ENCODE data around the gene SRRM4. TPM values are rescaled to one million over a fixed set of nuclear protein-coding genes. Genes with fewer than 3 reads are reported as not detected.

The SRRM4 gene
- total RNA-seq, 2 experiments from 2014 or later = not detected

DNA sequence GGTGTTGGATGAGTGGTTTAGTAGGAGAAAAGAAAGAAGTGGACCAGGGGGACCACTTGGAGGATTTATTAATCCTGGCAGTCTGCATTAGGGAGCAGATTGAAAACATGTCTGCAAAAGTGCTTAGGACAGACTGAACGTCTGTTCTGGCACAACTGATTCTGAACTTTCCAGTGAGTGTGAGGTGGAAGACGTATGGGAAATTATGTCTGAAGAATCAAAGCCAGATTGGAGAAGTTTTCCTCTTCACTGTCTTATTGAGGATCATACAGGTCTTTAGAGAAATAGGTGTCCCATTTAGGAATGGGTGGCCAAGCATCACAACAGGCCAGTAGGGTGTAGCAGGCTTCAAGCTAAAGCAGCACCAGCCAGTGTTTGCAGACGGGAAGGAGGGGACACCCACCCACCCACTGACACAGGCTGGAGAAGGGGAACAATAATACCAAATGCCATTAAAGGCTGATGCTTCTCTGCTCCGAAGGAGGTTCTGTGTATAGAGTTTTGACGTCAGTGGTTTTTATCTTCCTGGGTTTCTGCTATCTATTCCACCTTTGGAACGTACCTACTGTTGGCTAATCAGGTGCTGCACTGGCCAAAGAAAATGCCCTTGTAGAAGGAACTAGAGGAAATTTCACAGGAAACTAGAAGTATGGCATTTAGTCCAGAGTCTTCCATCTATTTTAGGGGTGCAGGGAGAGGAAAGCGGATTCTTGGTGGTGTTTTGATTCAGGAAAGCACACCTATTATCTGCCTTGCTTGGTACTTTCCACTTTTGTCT is 1.8 kb downstream of the SRRM4 start:
- H3K27me3 ChIP-seq (ENCODE audit: control insufficient read depth in 1 of 2, insufficient read depth in 2 of 2, low read length in 2 of 2) = peaks cover 26 to 36% of the 10 kb centered on the region in 2 experiments
- no peaks in the 10 kb centered on the region for H3K36me3 ChIP-seq (ENCODE audit: insufficient read depth, low read length)
- Mint-ChIP-seq H3K4me3 (no peak overlapping the region), H3K27me3 (peaks cover 61% of the 10 kb centered on the region), H3K9me3 (peaks cover 7% of the 10 kb centered on the region), H3K4me1 (ENCODE audit: low read depth) (no peaks in the 10 kb centered on the region), H3K27ac (no peak overlapping the region), H3K36me3 (ENCODE audit: low read depth) (no peaks in the 10 kb centered on the region)
- no peak for DNase-seq
- no peak overlapping the region for H3K27ac ChIP-seq (ENCODE audit: low read depth in 1 of 2, low read length in 2 of 2)
- H3K9me3 ChIP-seq (ENCODE audit: control insufficient read depth in 1 of 2, insufficient read depth in 1 of 2, low read length in 2 of 2) = peaks cover 0 to 21% of the 10 kb centered on the region in 2 experiments
- no peak overlapping the region for H3K4me3 ChIP-seq (ENCODE audit: low read length)
- ChIA-PET CTCF (no interaction called here), POLR2A (no interaction called here)
- ATAC-seq (ENCODE audit: poor library complexity) = no peak
- intact Hi-C loops (cut with DNase I, micrococcal nuclease) = no loop called here
- no peaks in the 10 kb centered on the region for H3K4me1 ChIP-seq (ENCODE audit: insufficient read depth, low read length)
- TF ChIP-seq, protein P1, sequence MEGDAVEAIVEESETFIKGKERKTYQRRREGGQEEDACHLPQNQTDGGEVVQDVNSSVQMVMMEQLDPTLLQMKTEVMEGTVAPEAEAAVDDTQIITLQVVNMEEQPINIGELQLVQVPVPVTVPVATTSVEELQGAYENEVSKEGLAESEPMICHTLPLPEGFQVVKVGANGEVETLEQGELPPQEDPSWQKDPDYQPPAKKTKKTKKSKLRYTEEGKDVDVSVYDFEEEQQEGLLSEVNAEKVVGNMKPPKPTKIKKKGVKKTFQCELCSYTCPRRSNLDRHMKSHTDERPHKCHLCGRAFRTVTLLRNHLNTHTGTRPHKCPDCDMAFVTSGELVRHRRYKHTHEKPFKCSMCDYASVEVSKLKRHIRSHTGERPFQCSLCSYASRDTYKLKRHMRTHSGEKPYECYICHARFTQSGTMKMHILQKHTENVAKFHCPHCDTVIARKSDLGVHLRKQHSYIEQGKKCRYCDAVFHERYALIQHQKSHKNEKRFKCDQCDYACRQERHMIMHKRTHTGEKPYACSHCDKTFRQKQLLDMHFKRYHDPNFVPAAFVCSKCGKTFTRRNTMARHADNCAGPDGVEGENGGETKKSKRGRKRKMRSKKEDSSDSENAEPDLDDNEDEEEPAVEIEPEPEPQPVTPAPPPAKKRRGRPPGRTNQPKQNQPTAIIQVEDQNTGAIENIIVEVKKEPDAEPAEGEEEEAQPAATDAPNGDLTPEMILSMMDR (IDR thresholded peaks at IDR 0.05) = no peak

DNA sequence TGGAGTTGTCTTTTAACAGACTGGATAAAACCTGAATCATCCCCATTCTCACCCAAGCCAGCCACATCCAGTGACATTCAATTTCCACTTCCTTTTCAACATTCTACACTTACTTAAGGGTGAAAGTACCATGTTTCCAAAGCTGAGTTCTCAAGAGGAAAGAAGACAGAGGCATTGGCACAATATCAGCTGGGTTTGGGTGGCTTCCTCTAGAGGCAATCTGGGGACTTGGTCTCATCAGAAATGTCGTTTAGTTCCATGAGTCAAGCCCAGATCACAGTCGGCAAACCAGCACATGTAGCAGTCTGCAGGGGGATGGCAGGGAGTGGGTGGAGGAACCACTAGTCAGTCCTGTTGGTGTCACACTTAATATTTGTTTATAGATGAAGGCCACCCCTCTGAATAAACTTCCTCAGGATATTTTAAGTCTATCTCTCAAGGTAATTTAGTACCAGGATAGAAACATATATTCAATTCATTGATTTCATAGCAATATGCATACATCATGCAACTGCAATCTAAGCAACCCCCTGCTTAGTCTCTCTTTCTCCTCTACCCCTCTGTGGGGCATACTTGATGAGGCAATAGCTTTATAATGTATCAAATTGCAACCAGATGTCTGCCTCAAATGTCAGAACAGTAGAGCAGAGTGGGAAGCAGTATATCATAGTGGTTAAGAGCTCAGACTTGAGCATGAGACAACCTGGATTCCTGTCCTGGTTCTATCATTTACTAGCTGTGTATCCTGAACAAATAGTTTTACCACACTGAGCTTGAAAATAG is 3.0 kb downstream of the SRRM4 start:
- H3K9me3 Mint-ChIP-seq = no peaks in the 10 kb centered on the region
- no peaks in the 10 kb centered on the region for H3K36me3 Mint-ChIP-seq (ENCODE audit: low read depth)
- no peaks in the 10 kb centered on the region for H3K4me1 Mint-ChIP-seq (ENCODE audit: low read depth)
- CTCF ChIA-PET = no interaction called here
- H3K4me3 ChIP-seq (ENCODE audit: low read length) = no peak overlapping the region
- ATAC-seq (ENCODE audit: poor library complexity) (no peak), DNase-seq (no peak)
- TF ChIP-seq, protein P1 (IDR thresholded peaks at IDR 0.05) = no peak
- intact Hi-C loops (cut with DNase I, micrococcal nuclease) = no loop called here
- no peak overlapping the region for H3K27ac Mint-ChIP-seq
- H3K4me3 Mint-ChIP-seq = no peak overlapping the region
- peaks cover 26 to 35% of the 10 kb centered on the region in 2 experiments for H3K27me3 ChIP-seq (ENCODE audit: control insufficient read depth in 1 of 2, insufficient read depth in 2 of 2, low read length in 2 of 2)
- no peaks in the 10 kb centered on the region for H3K4me1 ChIP-seq (ENCODE audit: insufficient read depth, low read length)
- no peaks in the 10 kb centered on the region for H3K36me3 ChIP-seq (ENCODE audit: insufficient read depth, low read length)
- peaks cover 0 to 21% of the 10 kb centered on the region in 2 experiments for H3K9me3 ChIP-seq (ENCODE audit: control insufficient read depth in 1 of 2, insufficient read depth in 1 of 2, low read length in 2 of 2)
- POLR2A ChIA-PET = no interaction called here
- H3K27ac ChIP-seq (ENCODE audit: low read depth in 1 of 2, low read length in 2 of 2) = no peak overlapping the region
- peaks cover 49% of the 10 kb centered on the region for H3K27me3 Mint-ChIP-seq

DNA sequence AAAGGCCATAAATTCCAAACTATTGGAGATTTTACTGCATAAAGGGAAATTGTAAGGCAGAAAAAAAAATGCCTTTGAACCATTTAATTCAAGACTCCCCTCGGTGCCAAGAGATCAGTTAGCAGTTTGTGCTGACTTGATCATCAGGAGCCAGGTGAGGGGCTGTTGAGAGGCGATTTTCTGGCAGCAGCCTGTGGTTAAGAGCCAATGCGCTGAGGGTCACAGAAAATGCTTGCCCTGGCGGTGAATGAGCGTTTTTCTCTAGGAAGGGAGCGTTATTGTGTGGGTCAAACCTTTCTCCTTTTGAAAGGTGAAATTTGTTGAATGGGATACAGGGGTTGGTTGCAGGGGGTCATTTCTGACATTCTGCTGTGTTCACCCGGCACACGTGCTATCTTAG is 4.7 kb downstream of the SRRM4 start:
- no peaks in the 10 kb centered on the region for H3K4me1 Mint-ChIP-seq (ENCODE audit: low read depth)
- H3K9me3 ChIP-seq (ENCODE audit: control insufficient read depth in 1 of 2, insufficient read depth in 1 of 2, low read length in 2 of 2) = peaks cover 0 to 10% of the 10 kb centered on the region in 2 experiments
- CTCF ChIA-PET = no interaction called here
- no peak overlapping the region for H3K4me3 Mint-ChIP-seq
- DNase-seq = no peak
- H3K9me3 Mint-ChIP-seq = no peaks in the 10 kb centered on the region
- peaks cover 13 to 21% of the 10 kb centered on the region in 2 experiments for H3K27me3 ChIP-seq (ENCODE audit: control insufficient read depth in 1 of 2, insufficient read depth in 2 of 2, low read length in 2 of 2)
- H3K4me1 ChIP-seq (ENCODE audit: insufficient read depth, low read length) = no peaks in the 10 kb centered on the region
- intact Hi-C loops (cut with DNase I, micrococcal nuclease) = no loop called here
- no peaks in the 10 kb centered on the region for H3K36me3 Mint-ChIP-seq (ENCODE audit: low read depth)
- no peaks in the 10 kb centered on the region for H3K36me3 ChIP-seq (ENCODE audit: insufficient read depth, low read length)
- no peak overlapping the region for H3K27ac ChIP-seq (ENCODE audit: low read depth in 1 of 2, low read length in 2 of 2)
- peaks cover 39% of the 10 kb centered on the region for H3K27me3 Mint-ChIP-seq
- POLR2A ChIA-PET = no interaction called here
- ATAC-seq (ENCODE audit: poor library complexity) = no peak
- TF ChIP-seq, protein P1 (IDR thresholded peaks at IDR 0.05) = no peak
- no peak overlapping the region for H3K4me3 ChIP-seq (ENCODE audit: low read length)
- no peak overlapping the region for H3K27ac Mint-ChIP-seq

Measured in CD4-positive, alpha-beta T cell (primary cell).